ENCODE measurements around the gene AP5Z1.

The AP5Z1 gene

GRCh38 chr7:4766666-4767519 lies 8.5 kb upstream of the AP5Z1 start:
- no peak for DNase-seq

GRCh38 chr7:4768597-4769569 lies 6.5 kb upstream of the AP5Z1 start:
- no peak for DNase-seq

- DNase-seq = no peak
Observed at GRCh38 chr7:4769761-4770160, 5.7 kb upstream of the AP5Z1 start.

GRCh38 chr7:4770886-4771285 lies 4.5 kb upstream of the AP5Z1 start:
- no peak for DNase-seq

GRCh38 chr7:4771737-4772136 lies 3.7 kb upstream of the AP5Z1 start:
- DNase-seq = no peak

- no peak for DNase-seq
Observed at GRCh38 chr7:4772306-4772705, 3.1 kb upstream of the AP5Z1 start.

GRCh38 chr7:4774007-4774406 lies 1.4 kb upstream of the AP5Z1 start:
- DNase-seq = no peak

- DNase-seq = peak in 2 of 6 experiments; percentile 40 to 62
Observed at GRCh38 chr7:4774658-4775249, 669 bp upstream of the AP5Z1 start.

GRCh38 chr7:4775848-4776623 lies 613 bp downstream of the AP5Z1 start:
- peak in 4 of 6 experiments; percentile 36 to 68 (median 64) for DNase-seq

- DNase-seq = no peak
Observed at GRCh38 chr7:4779118-4779517, 3.7 kb downstream of the AP5Z1 start.

- DNase-seq = no peak
Observed at GRCh38 chr7:4781366-4782069, 6.1 kb downstream of the AP5Z1 start.

GRCh38 chr7:4782333-4783291 lies 7.2 kb downstream of the AP5Z1 start:
- no peak for DNase-seq

- no peak for DNase-seq
Observed at GRCh38 chr7:4783292-4783652, 7.8 kb downstream of the AP5Z1 start.

GRCh38 chr7:4783762-4784351 lies 8.4 kb downstream of the AP5Z1 start:
- DNase-seq = no peak

- DNase-seq = no peak
Observed at GRCh38 chr7:4784799-4785198, 9.4 kb downstream of the AP5Z1 start.

- DNase-seq = no peak
Observed at GRCh38 chr7:4785371-4785770, 9.9 kb downstream of the AP5Z1 start.

- no peak for DNase-seq
Observed at GRCh38 chr7:4786015-4786414, 10.6 kb downstream of the AP5Z1 start.

GRCh38 chr7:4787541-4787940 lies 12.1 kb downstream of the AP5Z1 start:
- no peak for DNase-seq

GRCh38 chr7:4787947-4788626 lies 12.7 kb downstream of the AP5Z1 start:
- no peak for DNase-seq
